ENCODE measurements around the gene CTNNA1.
"Not testable (repeated sequence)": the region's sequence is repeated elsewhere in the genome, so short reads cannot be mapped to it uniquely, and the experiment has no call there.

CTNNA1 gene

GRCh38 chr5:138725818-138726416 is 27.3 kb upstream of the CTNNA1 start:
- DNase-seq = no peak

GRCh38 chr5:138726848-138727247 is 26.4 kb upstream of the CTNNA1 start:
- no peak for DNase-seq

GRCh38 chr5:138730496-138730895 is 22.7 kb upstream of the CTNNA1 start:
- not testable (repeated sequence) for DNase-seq

- no peak for DNase-seq
These were observed 20.8 kb upstream of the CTNNA1 start for GRCh38 chr5:138732466-138732865.

GRCh38 chr5:138732933-138733332 is 20.3 kb upstream of the CTNNA1 start:
- no peak for DNase-seq

GRCh38 chr5:138733509-138733908 is 19.7 kb upstream of the CTNNA1 start:
- no peak for DNase-seq

- DNase-seq = no peak
These were observed 16.9 kb upstream of the CTNNA1 start for GRCh38 chr5:138736293-138736692.

GRCh38 chr5:138737494-138738265 is 15.5 kb upstream of the CTNNA1 start:
- no peak for DNase-seq

GRCh38 chr5:138738399-138738798 is 14.8 kb upstream of the CTNNA1 start:
- DNase-seq = no peak

GRCh38 chr5:138739938-138740337 is 13.3 kb upstream of the CTNNA1 start:
- no peak for DNase-seq

GRCh38 chr5:138743484-138743883 is 9.7 kb upstream of the CTNNA1 start:
- no peak for DNase-seq

- DNase-seq = no peak
These were observed 8.0 kb upstream of the CTNNA1 start for GRCh38 chr5:138745268-138745667.

GRCh38 chr5:138748630-138749081 is 4.6 kb upstream of the CTNNA1 start:
- no peak for DNase-seq

- not testable (repeated sequence) for DNase-seq
These were observed 1.9 kb upstream of the CTNNA1 start for GRCh38 chr5:138751344-138751743.

- no peak for DNase-seq
These were observed 779 bp upstream of the CTNNA1 start for GRCh38 chr5:138752341-138752950.

- peak; percentile 57 for DNase-seq
These were observed 821 bp downstream of the CTNNA1 start for GRCh38 chr5:138753794-138754698.

GRCh38 chr5:138754699-138755057 is 1.5 kb downstream of the CTNNA1 start:
- no peak for DNase-seq

- DNase-seq = no peak
These were observed 2.0 kb downstream of the CTNNA1 start for GRCh38 chr5:138755084-138755748.

- no peak for DNase-seq
These were observed 4.0 kb downstream of the CTNNA1 start for GRCh38 chr5:138757061-138757776.

- no peak for DNase-seq
These were observed 7.4 kb downstream of the CTNNA1 start for GRCh38 chr5:138760448-138761110.

- peak; percentile 24 for DNase-seq
These were observed 7.9 kb downstream of the CTNNA1 start for GRCh38 chr5:138761115-138761514.
